Parathyroid adenoma (tissue), 2 donors: ENCODE measurements around the gene YDJC.
"Not testable (repeated sequence)": the region's sequence is repeated elsewhere in the genome, so short reads cannot be mapped to it uniquely, and the experiment has no call there.

Source experiments
- H2AFZ ChIP-seq: fragments of 300-600 bp; sonication (generic); one replicate; pipeline ENCODE4 v1.7.0; 2017; ENCODE audit warnings: antibody characterized with exemption, mild to moderate bottlenecking
- H3K27ac ChIP-seq: fragments of 300-600 bp; sonication (generic); one replicate; pipeline ENCODE4 v1.7.0; 2017
- H3K27me3 ChIP-seq: fragments of 300-600 bp; sonication (generic); one replicate; pipeline ENCODE4 v1.7.0; 2017; ENCODE audit warnings: low read length; ENCODE audit not compliant: control insufficient read depth, insufficient read depth
- H3K36me3 ChIP-seq: fragments of 300-600 bp; sonication (generic); one replicate; pipeline ENCODE4 v1.7.0; 2017; ENCODE audit warnings: low read length; ENCODE audit not compliant: control insufficient read depth, insufficient read depth
- H3K4me1 ChIP-seq: fragments of 300-600 bp; sonication (generic); one replicate; pipeline ENCODE4 v1.7.0; 2017; ENCODE audit warnings: control low read depth
- H3K4me2 ChIP-seq: fragments of 300-600 bp; sonication (generic); one replicate; pipeline ENCODE4 v1.7.0; 2017; ENCODE audit warnings: low read length
- H3K4me3 ChIP-seq: fragments of 300-600 bp; sonication (generic); one replicate; pipeline ENCODE4 v1.7.0; 2017; ENCODE audit warnings: low read depth, low read length
- H3K79me2 ChIP-seq: fragments of 300-600 bp; sonication (generic); one replicate; pipeline ENCODE4 v1.7.0; 2017; ENCODE audit warnings: control low read depth
- H3K9ac ChIP-seq: fragments of 300-600 bp; sonication (generic); one replicate; pipeline ENCODE4 v1.7.0; 2017; ENCODE audit warnings: mild to moderate bottlenecking
- H3K9me3 ChIP-seq: fragments of 300-600 bp; sonication (generic); one replicate; pipeline ENCODE4 v1.7.0; 2017; ENCODE audit warnings: low read length; ENCODE audit not compliant: control insufficient read depth
- CTCF ChIP-seq: fragments of 300-600 bp; sonication (generic); IDR thresholded peaks from one replicate; pipeline ENCODE4 v1.7.0; 2017; ENCODE audit warnings: antibody characterized with exemption, mild to moderate bottlenecking
- donor health status: primary hyperparathyroidism.

Gene YDJC

GRCh38 chr22:21589396-21589795 is 40.4 kb downstream of the YDJC start:
- no peak overlapping the region for H3K27ac ChIP-seq
- peaks cover 38% of the 10 kb centered on the region for H3K79me2 ChIP-seq
- no peaks in the 10 kb centered on the region for H3K36me3 ChIP-seq
- H3K4me1 ChIP-seq, result no peaks in the 10 kb centered on the region
- no peak overlapping the region for H3K4me3 ChIP-seq
- no peaks in the 10 kb centered on the region for H3K27me3 ChIP-seq
- no peak for TF ChIP-seq CTCF
- H3K9me3 ChIP-seq, result no peaks in the 10 kb centered on the region
- H3K9ac ChIP-seq, result no peak overlapping the region
- no peak overlapping the region for H2AFZ ChIP-seq
- no peak overlapping the region for H3K4me2 ChIP-seq

GRCh38 chr22:21587803-21588611 is 41.8 kb downstream of the YDJC start:
- H3K4me3 ChIP-seq, result no peak overlapping the region
- H3K4me2 ChIP-seq, result no peak overlapping the region
- no peak for TF ChIP-seq CTCF
- peaks cover 40% of the 10 kb centered on the region for H3K79me2 ChIP-seq
- H3K27ac ChIP-seq, result no peak overlapping the region
- H3K36me3 ChIP-seq, result no peaks in the 10 kb centered on the region
- H3K27me3 ChIP-seq, result no peaks in the 10 kb centered on the region
- H2AFZ ChIP-seq, result no peak overlapping the region
- no peaks in the 10 kb centered on the region for H3K4me1 ChIP-seq
- H3K9ac ChIP-seq, result no peak overlapping the region
- no peaks in the 10 kb centered on the region for H3K9me3 ChIP-seq

- H3K4me1 ChIP-seq, result no peaks in the 10 kb centered on the region
These were observed 44.4 kb downstream of the YDJC start for GRCh38 chr22:21585389-21585788.

GRCh38 chr22:21582801-21583740 is 46.8 kb downstream of the YDJC start:
- Histone ChIP-seq H3K27me3 (no peaks in the 10 kb centered on the region), H3K9ac (no peak overlapping the region), H3K4me3 (no peak overlapping the region), H3K9me3 (no peaks in the 10 kb centered on the region), H3K4me1 (no peaks in the 10 kb centered on the region), H3K79me2 (peaks cover 46% of the 10 kb centered on the region), H2AFZ (no peak overlapping the region), H3K4me2 (no peak overlapping the region), H3K27ac (no peak overlapping the region), H3K36me3 (no peaks in the 10 kb centered on the region)
- no peak for TF ChIP-seq CTCF

More at GRCh38 chr22:21585389-21585788, 44.4 kb downstream of the YDJC start:
- Histone ChIP-seq H3K4me3 (no peak overlapping the region), H3K4me2 (no peak overlapping the region), H3K36me3 (no peaks in the 10 kb centered on the region), H3K27ac (no peak overlapping the region), H3K9ac (no peak overlapping the region), H3K79me2 (peaks cover 38% of the 10 kb centered on the region), H3K9me3 (no peaks in the 10 kb centered on the region), H2AFZ (no peak overlapping the region), H3K27me3 (no peaks in the 10 kb centered on the region)
- TF ChIP-seq CTCF, result no peak

- H3K4me2 ChIP-seq, H3K4me1 ChIP-seq, H3K27ac ChIP-seq: not testable (repeated sequence)
These were observed 48.7 kb downstream of the YDJC start for GRCh38 chr22:21581009-21581713.

GRCh38 chr22:21580623-21581007 is 49.2 kb downstream of the YDJC start:
- not testable (repeated sequence) for H3K4me3 ChIP-seq, H3K27ac ChIP-seq, H3K9ac ChIP-seq, H3K36me3 ChIP-seq, H3K4me2 ChIP-seq, H3K9me3 ChIP-seq, H2AFZ ChIP-seq, H3K4me1 ChIP-seq, H3K27me3 ChIP-seq
- peaks cover 51% of the 10 kb centered on the region for H3K79me2 ChIP-seq

More at GRCh38 chr22:21581009-21581713, 48.7 kb downstream of the YDJC start:
- H3K4me3 ChIP-seq, H3K9ac ChIP-seq, H2AFZ ChIP-seq, H3K9me3 ChIP-seq, H3K27me3 ChIP-seq, H3K36me3 ChIP-seq: not testable (repeated sequence)
- peaks cover 51% of the 10 kb centered on the region for H3K79me2 ChIP-seq
